OCI-LY3 (cell line): ENCODE measurements around the gene C2.

Experiments used
- H2AFZ ChIP-seq: fragments of 200-600, 300-600 bp; shearing (Covaris generic); 2 replicates; pipeline ENCODE4 v1.6.0; 2014; ENCODE audit warnings: antibody characterized with exemption, low read depth, low read length
- H3K27ac ChIP-seq: fragments of 200-600, 300-600 bp; sonication (generic); 2 replicates; pipeline ENCODE4 v1.5.1; 2014; ENCODE audit warnings: mild to moderate bottlenecking, low read length, moderate library complexity, mixed read lengths
- H3K27me3 ChIP-seq: fragments of 200-600, 300-600 bp; sonication (generic); 2 replicates; pipeline ENCODE4 v1.6.1; 2014; ENCODE audit warnings: low read depth, low read length, mixed read lengths
- H3K36me3 ChIP-seq: fragments of 200-600, 300-600 bp; sonication (generic); replicated peaks from 2 replicates; pipeline ENCODE3; 2014; ENCODE audit warnings: low read depth, low read length, mixed read lengths
- H3K4me1 ChIP-seq: fragments of 300-600, 200-600 bp; sonication (generic); 2 replicates; pipeline ENCODE4 v1.6.1; 2014; ENCODE audit warnings: low read length, mixed read lengths
- H3K4me2 ChIP-seq: fragments of 200-600, 300-600 bp; sonication (generic); 2 replicates; pipeline ENCODE4 v1.6.1; 2014; ENCODE audit warnings: low read length, mixed read lengths
- H3K4me3 ChIP-seq: fragments of 300-600, 200-600 bp; sonication (generic); 2 replicates; pipeline ENCODE4 v1.5.1; 2014; ENCODE audit warnings: antibody characterized with exemption, mild to moderate bottlenecking, low read length, moderate library complexity
- H3K79me2 ChIP-seq: fragments of 300-600, 200-600 bp; shearing (Covaris generic); 2 replicates; pipeline ENCODE4 v1.6.1; 2014; ENCODE audit warnings: mild to moderate bottlenecking, low read length, mixed read lengths
- H3K9ac ChIP-seq: fragments of 300-600, 200-600 bp; shearing (Covaris generic); 2 replicates; pipeline ENCODE4 v1.6.0; 2014; ENCODE audit warnings: mild to moderate bottlenecking, low read length, moderate library complexity
- H3K9me3 ChIP-seq: fragments of 200-600, 300-600 bp; shearing (Covaris generic); 2 replicates; pipeline ENCODE4 v1.6.1; 2014; ENCODE audit warnings: low read length, mixed read lengths; ENCODE audit not compliant: insufficient read depth
- H4K20me1 ChIP-seq: fragments of 200-600, 300-600 bp; sonication (generic); 2 replicates; pipeline ENCODE4 v1.6.1; 2016; ENCODE audit warnings: low read length, mixed read lengths; ENCODE audit not compliant: insufficient read depth
- EZH2phosphoT487 ChIP-seq: fragments of 200-600 bp; shearing (Covaris generic); IDR thresholded peaks from 2 replicates; pipeline ENCODE4 v1.6.1; 2018; ENCODE audit warnings: antibody characterized with exemption, mixed run types, low read depth
- TF ChIP-seq, protein P1 (sequence below): fragments of 200-600, 300-600 bp; sonication (generic); IDR thresholded peaks from 2 replicates; pipeline ENCODE4 v1.5.1; 2014; ENCODE audit warnings: antibody characterized with exemption, low read length, low read depth

Gene C2

DNA sequence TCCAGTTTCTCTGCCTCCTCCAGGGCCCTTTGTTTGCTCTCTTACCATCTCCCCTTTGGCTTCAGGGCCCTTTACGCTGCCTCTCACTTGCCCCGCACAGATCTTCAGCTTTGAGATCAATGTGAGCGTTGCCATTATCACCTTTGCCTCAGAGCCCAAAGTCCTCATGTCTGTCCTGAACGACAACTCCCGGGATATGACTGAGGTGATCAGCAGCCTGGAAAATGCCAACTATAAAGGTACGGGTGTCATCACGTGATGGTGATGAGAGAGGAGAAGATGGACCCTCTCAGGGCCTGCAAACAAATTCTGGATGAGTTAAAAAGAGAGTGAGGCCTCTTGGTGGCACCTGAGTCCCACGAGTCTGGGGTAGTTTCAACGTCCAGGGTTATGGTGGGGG is 8.3 kb downstream of the C2 start:
- H4K20me1 ChIP-seq, result no peaks in the 10 kb centered on the region
- H2AFZ ChIP-seq, result no peak overlapping the region
- no peaks in the 10 kb centered on the region for H3K9me3 ChIP-seq
- no peak overlapping the region for H3K4me3 ChIP-seq
- no peaks in the 10 kb centered on the region for H3K36me3 ChIP-seq
- no peak for TF ChIP-seq EZH2phosphoT487
- TF ChIP-seq, protein P1, sequence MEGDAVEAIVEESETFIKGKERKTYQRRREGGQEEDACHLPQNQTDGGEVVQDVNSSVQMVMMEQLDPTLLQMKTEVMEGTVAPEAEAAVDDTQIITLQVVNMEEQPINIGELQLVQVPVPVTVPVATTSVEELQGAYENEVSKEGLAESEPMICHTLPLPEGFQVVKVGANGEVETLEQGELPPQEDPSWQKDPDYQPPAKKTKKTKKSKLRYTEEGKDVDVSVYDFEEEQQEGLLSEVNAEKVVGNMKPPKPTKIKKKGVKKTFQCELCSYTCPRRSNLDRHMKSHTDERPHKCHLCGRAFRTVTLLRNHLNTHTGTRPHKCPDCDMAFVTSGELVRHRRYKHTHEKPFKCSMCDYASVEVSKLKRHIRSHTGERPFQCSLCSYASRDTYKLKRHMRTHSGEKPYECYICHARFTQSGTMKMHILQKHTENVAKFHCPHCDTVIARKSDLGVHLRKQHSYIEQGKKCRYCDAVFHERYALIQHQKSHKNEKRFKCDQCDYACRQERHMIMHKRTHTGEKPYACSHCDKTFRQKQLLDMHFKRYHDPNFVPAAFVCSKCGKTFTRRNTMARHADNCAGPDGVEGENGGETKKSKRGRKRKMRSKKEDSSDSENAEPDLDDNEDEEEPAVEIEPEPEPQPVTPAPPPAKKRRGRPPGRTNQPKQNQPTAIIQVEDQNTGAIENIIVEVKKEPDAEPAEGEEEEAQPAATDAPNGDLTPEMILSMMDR, result no peak
- no peak overlapping the region for H3K27ac ChIP-seq
- no peaks in the 10 kb centered on the region for H3K4me1 ChIP-seq
- no peaks in the 10 kb centered on the region for H3K27me3 ChIP-seq
- no peaks in the 10 kb centered on the region for H3K79me2 ChIP-seq
- no peak overlapping the region for H3K9ac ChIP-seq
- no peak overlapping the region for H3K4me2 ChIP-seq

DNA sequence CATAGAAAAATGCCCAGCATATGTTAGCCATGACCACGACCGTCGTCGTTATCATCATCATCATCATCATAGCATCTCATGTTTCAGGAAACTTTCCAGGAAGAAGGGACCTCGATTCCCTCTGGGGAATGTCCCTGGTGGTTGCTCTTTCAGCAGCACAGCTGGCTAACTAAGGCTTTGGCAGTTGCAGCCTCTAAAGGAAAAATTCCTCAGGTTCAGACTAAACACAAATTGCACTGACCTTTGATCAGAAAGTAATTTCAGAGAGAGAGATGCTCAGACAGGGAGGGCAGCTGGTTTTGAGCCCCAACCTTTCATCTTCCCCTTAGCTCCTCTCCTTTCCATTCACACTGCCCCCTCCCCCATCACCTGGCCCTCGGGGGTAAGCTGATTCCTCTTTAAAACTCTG is 12.7 kb downstream of the C2 start:
- Histone ChIP-seq H4K20me1 (no peaks in the 10 kb centered on the region), H2AFZ (no peak overlapping the region), H3K36me3 (no peaks in the 10 kb centered on the region), H3K27ac (no peak overlapping the region), H3K79me2 (no peaks in the 10 kb centered on the region), H3K4me1 (peaks cover under 1% of the 10 kb centered on the region; the same call in 1 of the 2 replicates), H3K9me3 (no peaks in the 10 kb centered on the region), H3K27me3 (no peaks in the 10 kb centered on the region), H3K4me2 (no peak overlapping the region), H3K9ac (no peak overlapping the region), H3K4me3 (no peak overlapping the region)
- TF ChIP-seq, protein P1, result no peak
- no peak for TF ChIP-seq EZH2phosphoT487

DNA sequence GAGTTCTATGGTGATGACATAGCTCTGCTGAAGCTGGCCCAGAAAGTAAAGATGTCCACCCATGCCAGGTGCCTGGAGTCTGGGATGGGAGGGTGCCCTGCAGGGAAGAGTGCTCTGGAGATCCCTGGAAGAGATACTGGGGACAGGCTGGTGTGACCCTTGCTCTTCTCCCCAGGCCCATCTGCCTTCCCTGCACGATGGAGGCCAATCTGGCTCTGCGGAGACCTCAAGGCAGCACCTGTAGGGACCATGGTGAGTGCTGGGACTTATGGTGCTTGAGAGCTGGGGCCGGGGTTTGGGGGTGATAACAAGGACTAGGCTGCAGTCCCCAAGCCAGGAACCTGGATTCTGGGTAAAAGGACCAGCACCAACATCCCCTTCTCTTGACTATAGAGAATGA is 16.2 kb downstream of the C2 start:
- no peaks in the 10 kb centered on the region for H4K20me1 ChIP-seq
- H3K36me3 ChIP-seq, result no peaks in the 10 kb centered on the region
- no peaks in the 10 kb centered on the region for H3K79me2 ChIP-seq
- no peaks in the 10 kb centered on the region for H3K27me3 ChIP-seq
- H3K4me3 ChIP-seq, result no peak overlapping the region
- no peak overlapping the region for H3K9ac ChIP-seq
- H2AFZ ChIP-seq, result no peak overlapping the region
- H3K4me2 ChIP-seq, result no peak overlapping the region
- no peak overlapping the region for H3K27ac ChIP-seq
- H3K4me1 ChIP-seq, result peaks cover 5% of the 10 kb centered on the region
- no peak for TF ChIP-seq EZH2phosphoT487
- TF ChIP-seq, protein P1, result no peak
- H3K9me3 ChIP-seq, result no peaks in the 10 kb centered on the region

DNA sequence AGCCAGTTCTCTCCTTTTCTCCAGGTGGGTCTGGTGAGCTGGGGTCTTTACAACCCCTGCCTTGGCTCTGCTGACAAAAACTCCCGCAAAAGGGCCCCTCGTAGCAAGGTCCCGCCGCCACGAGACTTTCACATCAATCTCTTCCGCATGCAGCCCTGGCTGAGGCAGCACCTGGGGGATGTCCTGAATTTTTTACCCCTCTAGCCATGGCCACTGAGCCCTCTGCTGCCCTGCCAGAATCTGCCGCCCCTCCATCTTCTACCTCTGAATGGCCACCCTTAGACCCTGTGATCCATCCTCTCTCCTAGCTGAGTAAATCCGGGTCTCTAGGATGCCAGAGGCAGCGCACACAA is 17.6 kb downstream of the C2 start:
- H4K20me1 ChIP-seq, result no peaks in the 10 kb centered on the region
- no peak overlapping the region for H3K27ac ChIP-seq
- no peak overlapping the region for H2AFZ ChIP-seq
- peaks cover 5% of the 10 kb centered on the region for H3K4me1 ChIP-seq
- H3K4me2 ChIP-seq, result no peak overlapping the region; the same call in 1 of the 2 replicates
- no peak overlapping the region for H3K4me3 ChIP-seq
- H3K9ac ChIP-seq, result no peak overlapping the region
- H3K27me3 ChIP-seq, result no peaks in the 10 kb centered on the region
- no peaks in the 10 kb centered on the region for H3K9me3 ChIP-seq
- H3K79me2 ChIP-seq, result no peaks in the 10 kb centered on the region
- TF ChIP-seq, protein P1, result no peak
- TF ChIP-seq EZH2phosphoT487, result no peak
- no peaks in the 10 kb centered on the region for H3K36me3 ChIP-seq
